HepG2 (cell line): Measurements from ENCODE around the gene ZNF74. TPM values are rescaled to one million over a fixed set of nuclear protein-coding genes. Genes with fewer than 3 reads are reported as not detected.

Experiments
- CBX2 ChIP-seq, 2 experiments: fragments of 200-600 bp in 1 of 2; sonication (generic); formaldehyde crosslinking in 1 of 2; IDR thresholded peaks; 2 replicates each; pipeline versions ENCODE4 v1.7.0 to v1.8.1; 2018 to 2022; ENCODE audit warnings: low read depth in 2 of 2, low read length in 1 of 2, mild to moderate bottlenecking in 1 of 2, missing genetic modification reagents in 1 of 2
- HMGA1 ChIP-seq: sonication (generic); formaldehyde crosslinking; conservative IDR thresholded peaks from 2 replicates; pipeline ENCODE4 v1.4.0; 2020; ENCODE audit warnings: missing genetic modification reagents
- HNRNPK ChIP-seq: fragments of 200-400 bp; formaldehyde crosslinking; IDR thresholded peaks from 2 replicates; pipeline ENCODE4 v1.6.1; 2018; ENCODE audit warnings: low read length, low read depth, moderate library complexity, mild to moderate bottlenecking; ENCODE audit not compliant: poor library complexity, severe bottlenecking
- KDM6A ChIP-seq: IDR thresholded peaks from 2 replicates; pipeline ENCODE4 v1.6.1; 2016; ENCODE audit warnings: low read depth
- SMARCE1 ChIP-seq: fragments of 450-650 bp; IDR thresholded peaks from 2 replicates; pipeline ENCODE4 v1.6.1; 2017; ENCODE audit warnings: borderline replicate concordance
- TAF15 ChIP-seq: fragments of 200-400 bp; formaldehyde crosslinking; IDR thresholded peaks from one replicate; pipeline ENCODE4 v1.6.1; 2018; ENCODE audit warnings: mild to moderate bottlenecking, low read depth, low read length; ENCODE audit not compliant: poor library complexity, severe bottlenecking
- TBX3 ChIP-seq: fragments of 450-650 bp; IDR thresholded peaks from 2 replicates; pipeline ENCODE4 v1.6.1; 2017; ENCODE audit warnings: antibody characterized with exemption, mild to moderate bottlenecking, inconsistent platforms, borderline replicate concordance
- ZNF296 ChIP-seq: sonication (generic); formaldehyde crosslinking; conservative IDR thresholded peaks from 2 replicates; pipeline ENCODE4 v1.5.0; 2020; ENCODE audit warnings: mild to moderate bottlenecking, missing genetic modification reagents
- ZNF614 ChIP-seq: IDR thresholded peaks from 2 replicates; pipeline ENCODE4 v1.6.1; 2018; ENCODE audit warnings: missing biosample characterization, missing genetic modification reagents, inconsistent platforms, borderline replicate concordance
- ZNF749 ChIP-seq: sonication (generic); formaldehyde crosslinking; IDR thresholded peaks from 2 replicates; pipeline ENCODE4 v1.8.0; 2022; ENCODE audit warnings: mild to moderate bottlenecking, missing genetic modification reagents, moderate library complexity, borderline replicate concordance
- polyA plus RNA-seq, 8 experiments: library from polyadenylated mRNA; depleted of rRNA in 3 of 8; stranded (reverse) in 7 of 8; unstranded in 1 of 8; fragments of >200 nt; fragmentation: Illumina TruSeq in 4 of 8; extraction: Trizol in 4 of 8; gene quantifications; 2 replicates each; pipeline versions ENCODE4 v1.2.1 to v1.2.3, GENCODE V29; 2011 to 2016; ENCODE audit warnings: low read depth in 4 of 8, missing spikeins in 1 of 8, mixed read lengths in 1 of 8; ENCODE audit not compliant: insufficient read depth in 1 of 8
- total RNA-seq, 5 experiments: library from RNA; depleted of rRNA; stranded (reverse); fragments of >200 nt; fragmentation: Illumina TruSeq; extraction: Trizol; gene quantifications; 2 replicates each; pipeline ENCODE4 v1.2.3, GENCODE V29; 2016; ENCODE audit warnings: low read depth in 1 of 5
- TF ChIP-seq, protein P1 (sequence below): sonication (generic); formaldehyde crosslinking; IDR thresholded peaks from 2 replicates; pipeline ENCODE4 v1.4.0; 2020; ENCODE audit warnings: missing genetic modification reagents, borderline replicate concordance
- TF ChIP-seq, protein P2 (sequence below): sonication (generic); formaldehyde crosslinking; IDR thresholded peaks from 2 replicates; pipeline ENCODE4 v1.4.0; 2020; ENCODE audit warnings: missing genetic modification reagents
- TF ChIP-seq, protein P3 (sequence below), 2 experiments: sonication (generic) in 1 of 2; formaldehyde crosslinking in 1 of 2; IDR thresholded peaks; 2 replicates each; pipeline versions ENCODE4 v1.4.0 to v1.6.1; 2016 to 2020; ENCODE audit warnings: borderline replicate concordance in 1 of 2, low read depth in 1 of 2, mild to moderate bottlenecking in 1 of 2, missing genetic modification reagents in 1 of 2
- TF ChIP-seq, protein P4 (sequence below): sonication (generic); formaldehyde crosslinking; IDR thresholded peaks from 2 replicates; pipeline ENCODE4 v1.9.0; 2021; ENCODE audit warnings: missing genetic modification reagents, mild to moderate bottlenecking, borderline replicate concordance

Gene ZNF74
- total and polyA plus RNA-seq, 2 of the 13 experiments (the other 11 are each of a cell fraction or from before 2014, with no cell fraction given) = 6.3 to 9.1 TPM

DNA sequence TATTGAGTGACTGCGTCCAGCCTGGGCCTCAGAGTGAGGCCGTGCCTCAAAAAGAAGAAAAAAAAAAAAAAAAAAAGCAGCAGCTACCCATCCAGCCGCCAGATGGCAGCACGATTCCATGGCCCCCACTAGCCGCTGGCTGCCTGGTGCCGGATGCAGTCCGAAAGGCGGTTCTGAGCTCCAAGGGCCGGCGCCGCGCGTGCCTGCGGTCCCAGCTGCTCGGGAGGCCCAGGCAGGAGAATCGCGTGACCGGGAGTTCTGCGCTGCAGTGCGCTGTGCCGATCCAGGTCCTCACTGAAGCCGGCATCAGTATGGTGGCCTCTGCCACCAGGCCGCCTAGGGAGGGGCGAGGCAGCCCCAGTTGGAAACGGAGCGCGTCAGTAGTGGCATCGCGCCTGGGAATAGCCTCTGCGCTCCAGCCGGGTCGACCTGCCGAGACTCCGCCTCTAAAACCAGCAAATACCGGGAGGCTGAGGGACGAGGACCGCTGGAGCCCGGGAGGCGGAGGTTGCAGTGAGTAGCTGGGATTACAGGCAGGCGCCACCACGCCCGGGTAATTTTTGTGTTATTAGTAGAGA is 24.3 kb downstream of the ZNF74 start (continued):
- no peak for TF ChIP-seq ZNF749 (CRISPR knock-in tag)
- no peak for TF ChIP-seq SMARCE1
- TF ChIP-seq TBX3 = no peak
- TF ChIP-seq ZNF614 (CRISPR knock-in tag) = no peak
- TF ChIP-seq TAF15 = peak; percentile 40
- no peak for TF ChIP-seq HNRNPK
- TF ChIP-seq, protein P1, sequence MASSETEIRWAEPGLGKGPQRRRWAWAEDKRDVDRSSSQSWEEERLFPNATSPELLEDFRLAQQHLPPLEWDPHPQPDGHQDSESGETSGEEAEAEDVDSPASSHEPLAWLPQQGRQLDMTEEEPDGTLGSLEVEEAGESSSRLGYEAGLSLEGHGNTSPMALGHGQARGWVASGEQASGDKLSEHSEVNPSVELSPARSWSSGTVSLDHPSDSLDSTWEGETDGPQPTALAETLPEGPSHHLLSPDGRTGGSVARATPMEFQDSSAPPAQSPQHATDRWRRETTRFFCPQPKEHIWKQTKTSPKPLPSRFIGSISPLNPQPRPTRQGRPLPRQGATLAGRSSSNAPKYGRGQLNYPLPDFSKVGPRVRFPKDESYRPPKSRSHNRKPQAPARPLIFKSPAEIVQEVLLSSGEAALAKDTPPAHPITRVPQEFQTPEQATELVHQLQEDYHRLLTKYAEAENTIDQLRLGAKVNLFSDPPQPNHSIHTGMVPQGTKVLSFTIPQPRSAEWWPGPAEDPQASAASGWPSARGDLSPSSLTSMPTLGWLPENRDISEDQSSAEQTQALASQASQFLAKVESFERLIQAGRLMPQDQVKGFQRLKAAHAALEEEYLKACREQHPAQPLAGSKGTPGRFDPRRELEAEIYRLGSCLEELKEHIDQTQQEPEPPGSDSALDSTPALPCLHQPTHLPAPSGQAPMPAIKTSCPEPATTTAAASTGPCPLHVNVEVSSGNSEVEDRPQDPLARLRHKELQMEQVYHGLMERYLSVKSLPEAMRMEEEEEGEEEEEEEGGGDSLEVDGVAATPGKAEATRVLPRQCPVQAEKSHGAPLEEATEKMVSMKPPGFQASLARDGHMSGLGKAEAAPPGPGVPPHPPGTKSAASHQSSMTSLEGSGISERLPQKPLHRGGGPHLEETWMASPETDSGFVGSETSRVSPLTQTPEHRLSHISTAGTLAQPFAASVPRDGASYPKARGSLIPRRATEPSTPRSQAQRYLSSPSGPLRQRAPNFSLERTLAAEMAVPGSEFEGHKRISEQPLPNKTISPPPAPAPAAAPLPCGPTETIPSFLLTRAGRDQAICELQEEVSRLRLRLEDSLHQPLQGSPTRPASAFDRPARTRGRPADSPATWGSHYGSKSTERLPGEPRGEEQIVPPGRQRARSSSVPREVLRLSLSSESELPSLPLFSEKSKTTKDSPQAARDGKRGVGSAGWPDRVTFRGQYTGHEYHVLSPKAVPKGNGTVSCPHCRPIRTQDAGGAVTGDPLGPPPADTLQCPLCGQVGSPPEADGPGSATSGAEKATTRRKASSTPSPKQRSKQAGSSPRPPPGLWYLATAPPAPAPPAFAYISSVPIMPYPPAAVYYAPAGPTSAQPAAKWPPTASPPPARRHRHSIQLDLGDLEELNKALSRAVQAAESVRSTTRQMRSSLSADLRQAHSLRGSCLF (CRISPR knock-in tag) = no peak
- no peak for TF ChIP-seq ZNF296
- TF ChIP-seq, protein P2, sequence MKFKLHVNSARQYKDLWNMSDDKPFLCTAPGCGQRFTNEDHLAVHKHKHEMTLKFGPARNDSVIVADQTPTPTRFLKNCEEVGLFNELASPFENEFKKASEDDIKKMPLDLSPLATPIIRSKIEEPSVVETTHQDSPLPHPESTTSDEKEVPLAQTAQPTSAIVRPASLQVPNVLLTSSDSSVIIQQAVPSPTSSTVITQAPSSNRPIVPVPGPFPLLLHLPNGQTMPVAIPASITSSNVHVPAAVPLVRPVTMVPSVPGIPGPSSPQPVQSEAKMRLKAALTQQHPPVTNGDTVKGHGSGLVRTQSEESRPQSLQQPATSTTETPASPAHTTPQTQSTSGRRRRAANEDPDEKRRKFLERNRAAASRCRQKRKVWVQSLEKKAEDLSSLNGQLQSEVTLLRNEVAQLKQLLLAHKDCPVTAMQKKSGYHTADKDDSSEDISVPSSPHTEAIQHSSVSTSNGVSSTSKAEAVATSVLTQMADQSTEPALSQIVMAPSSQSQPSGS (CRISPR knock-in tag) = peak; percentile 71; the same call in 1 of the 2 replicates
- TF ChIP-seq, protein P3, sequence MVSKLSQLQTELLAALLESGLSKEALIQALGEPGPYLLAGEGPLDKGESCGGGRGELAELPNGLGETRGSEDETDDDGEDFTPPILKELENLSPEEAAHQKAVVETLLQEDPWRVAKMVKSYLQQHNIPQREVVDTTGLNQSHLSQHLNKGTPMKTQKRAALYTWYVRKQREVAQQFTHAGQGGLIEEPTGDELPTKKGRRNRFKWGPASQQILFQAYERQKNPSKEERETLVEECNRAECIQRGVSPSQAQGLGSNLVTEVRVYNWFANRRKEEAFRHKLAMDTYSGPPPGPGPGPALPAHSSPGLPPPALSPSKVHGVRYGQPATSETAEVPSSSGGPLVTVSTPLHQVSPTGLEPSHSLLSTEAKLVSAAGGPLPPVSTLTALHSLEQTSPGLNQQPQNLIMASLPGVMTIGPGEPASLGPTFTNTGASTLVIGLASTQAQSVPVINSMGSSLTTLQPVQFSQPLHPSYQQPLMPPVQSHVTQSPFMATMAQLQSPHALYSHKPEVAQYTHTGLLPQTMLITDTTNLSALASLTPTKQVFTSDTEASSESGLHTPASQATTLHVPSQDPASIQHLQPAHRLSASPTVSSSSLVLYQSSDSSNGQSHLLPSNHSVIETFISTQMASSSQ (IDR thresholded peaks at IDR 0.05; ENCODE audit: low read depth) = no peak
- TF ChIP-seq, protein P3 (CRISPR knock-in tag; IDR thresholded peaks at IDR 0.05; ENCODE audit: borderline replicate concordance) = no peak
- TF ChIP-seq KDM6A = no peak
- TF ChIP-seq HMGA1 (CRISPR knock-in tag) = no peak
- TF ChIP-seq CBX2 (IDR thresholded peaks at IDR 0.05; ENCODE audit: low read depth, low read length) = no peak
- TF ChIP-seq CBX2 (CRISPR knock-in tag; IDR thresholded peaks at IDR 0.05; ENCODE audit: low read depth) = no peak
- TF ChIP-seq, protein P4, sequence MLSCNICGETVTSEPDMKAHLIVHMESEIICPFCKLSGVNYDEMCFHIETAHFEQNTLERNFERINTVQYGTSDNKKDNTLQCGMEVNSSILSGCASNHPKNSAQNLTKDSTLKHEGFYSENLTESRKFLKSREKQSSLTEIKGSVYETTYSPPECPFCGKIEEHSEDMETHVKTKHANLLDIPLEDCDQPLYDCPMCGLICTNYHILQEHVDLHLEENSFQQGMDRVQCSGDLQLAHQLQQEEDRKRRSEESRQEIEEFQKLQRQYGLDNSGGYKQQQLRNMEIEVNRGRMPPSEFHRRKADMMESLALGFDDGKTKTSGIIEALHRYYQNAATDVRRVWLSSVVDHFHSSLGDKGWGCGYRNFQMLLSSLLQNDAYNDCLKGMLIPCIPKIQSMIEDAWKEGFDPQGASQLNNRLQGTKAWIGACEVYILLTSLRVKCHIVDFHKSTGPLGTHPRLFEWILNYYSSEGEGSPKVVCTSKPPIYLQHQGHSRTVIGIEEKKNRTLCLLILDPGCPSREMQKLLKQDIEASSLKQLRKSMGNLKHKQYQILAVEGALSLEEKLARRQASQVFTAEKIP (CRISPR knock-in tag) = no peak
